ENCODE data around the gene EMD. TPM values are rescaled to one million over a fixed set of nuclear protein-coding genes. Genes with fewer than 3 reads are reported as not detected.
A peak's percentile ranks its signal among the peaks of the same experiment; 100 is the strongest.

EMD gene
- total RNA-seq, 4 donors from 2014 or later, result 21.7 to 31.4 (median 26.6) TPM

DNA sequence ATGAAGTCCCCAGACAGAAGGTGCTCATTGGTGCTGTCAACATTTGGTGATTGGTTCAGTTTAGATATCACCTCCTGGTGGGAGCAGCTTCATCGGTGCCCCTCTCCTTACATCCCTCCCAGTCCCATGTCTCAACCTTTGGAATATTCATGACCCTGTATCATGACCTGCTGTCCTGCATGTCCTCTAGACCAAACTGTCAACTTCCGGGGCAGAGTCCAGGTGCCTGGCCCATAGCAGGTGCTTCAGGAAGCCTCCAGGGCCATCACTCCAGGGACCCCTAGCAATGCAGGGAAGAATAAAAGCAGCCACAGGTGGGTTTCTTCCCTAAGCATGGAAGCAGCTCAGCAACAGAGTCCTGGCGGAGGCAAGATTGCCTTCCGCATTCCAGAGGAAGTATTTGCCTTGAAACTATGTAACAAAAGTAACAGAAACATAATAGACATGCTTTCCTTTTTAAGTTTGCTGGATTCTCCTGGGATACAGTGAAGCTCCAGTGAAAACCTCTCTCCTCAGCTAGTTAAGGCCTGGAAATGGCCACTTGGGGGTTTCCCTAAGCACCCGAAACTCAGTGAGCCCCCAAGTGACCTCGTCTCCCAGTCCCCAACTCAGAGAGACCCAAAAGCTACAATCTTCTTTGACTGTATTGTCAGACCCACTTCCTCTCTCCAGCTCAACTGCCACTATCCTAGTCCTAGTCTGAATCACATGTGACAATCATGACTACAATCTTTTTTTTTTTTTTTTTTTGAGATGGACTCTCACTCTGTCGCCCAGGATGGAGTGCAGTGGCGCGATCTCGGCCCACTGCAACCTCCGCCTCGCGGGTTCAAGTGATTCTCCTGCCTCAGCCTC is 48.0 kb downstream of the EMD start:
- Histone ChIP-seq H3K27me3 (no peaks in the 10 kb centered on the region), H3K27ac (no peak overlapping the region), H3K9me3 (no peaks in the 10 kb centered on the region), H3K4me3 (peak overlapping the region in 2 of 4 donors; percentile 78 to 90), H3K36me3 (peaks cover 0 to 4% (median 0%) of the 10 kb centered on the region in 3 donors), H3K4me1 (peaks cover 0 to 15% (median 0%) of the 10 kb centered on the region in 4 donors)
- TF ChIP-seq CTCF (IDR thresholded peaks at IDR 0.05) (no peak), POLR2A (IDR thresholded peaks at IDR 0.05) (no peak)
- no peak for DNase-seq

GRCh38 chrX:154428176-154429171 is 49.4 kb downstream of the EMD start, which contains the start of gene ATP6AP1:
TSS of gene ATP6AP1 (plus strand) at chrX:154428677. CDS start at chrX:154428693, 16 bp downstream.
- no peaks in the 10 kb centered on the region for H3K9me3 ChIP-seq
- TF ChIP-seq POLR2A (IDR thresholded peaks at IDR 0.05) (peak; percentile 56 to 59), CTCF (IDR thresholded peaks at IDR 0.05) (no peak)
- DNase-seq, result peak; percentile 86 to 96 (median 92)
- H3K27me3 ChIP-seq, result no peaks in the 10 kb centered on the region
- peaks cover 0 to 15% (median 0%) of the 10 kb centered on the region in 4 donors for H3K4me1 ChIP-seq
- H3K36me3 ChIP-seq, result peaks cover 0 to 11% (median 0%) of the 10 kb centered on the region in 3 donors
- peak within 1 kb of the TSS; percentile 77 to 88 (median 84) for H3K27ac ChIP-seq
- peak within 1 kb of the TSS; percentile 66 to 90 (median 80) for H3K4me3 ChIP-seq

- TF ChIP-seq POLR2A (IDR thresholded peaks at IDR 0.05) (no peak), CTCF (IDR thresholded peaks at IDR 0.05) (no peak)
- Histone ChIP-seq H3K27ac (peak overlapping the region in 2 of 4 donors; percentile 86 to 88), H3K36me3 (peaks cover 0 to 17% (median 0%) of the 10 kb centered on the region in 3 donors), H3K27me3 (no peaks in the 10 kb centered on the region), H3K4me3 (peak overlapping the region in 2 of 4 donors; percentile 78 to 90), H3K4me1 (peaks cover 0 to 15% (median 0%) of the 10 kb centered on the region in 4 donors), H3K9me3 (no peaks in the 10 kb centered on the region)
- DNase-seq, result no peak
Measured at GRCh38 chrX:154429711-154430110, 50.6 kb downstream of the EMD start.

DNA sequence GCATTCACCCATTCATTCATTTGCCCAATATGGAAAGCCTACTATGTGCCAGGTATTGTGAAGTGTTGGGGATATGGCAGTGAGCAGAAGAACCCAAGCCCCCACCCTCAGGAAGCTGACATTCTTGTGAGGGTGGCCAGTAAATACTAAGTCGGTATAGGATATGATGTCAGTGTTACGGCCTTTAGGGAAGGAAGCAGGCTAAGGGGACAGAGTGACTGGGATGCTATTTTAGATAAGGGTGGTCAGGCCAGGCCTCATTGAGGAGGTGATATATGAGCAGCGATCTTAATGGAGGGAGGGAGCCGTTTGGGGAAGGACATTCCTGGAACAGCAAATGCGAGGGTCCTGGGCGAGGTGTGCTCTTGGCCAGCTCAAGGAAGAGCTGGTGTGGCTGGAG is 51.4 kb downstream of the EMD start:
- no peak for DNase-seq
- Histone ChIP-seq H3K27ac (peak overlapping the region in 1 of 4 donors; percentile 30), H3K4me1 (peaks cover 0 to 15% (median 0%) of the 10 kb centered on the region in 4 donors), H3K27me3 (no peaks in the 10 kb centered on the region), H3K4me3 (no peak overlapping the region), H3K36me3 (peaks cover 0 to 17% (median 0%) of the 10 kb centered on the region in 3 donors), H3K9me3 (no peaks in the 10 kb centered on the region)
- TF ChIP-seq CTCF (IDR thresholded peaks at IDR 0.05), result no peak
- TF ChIP-seq POLR2A (IDR thresholded peaks at IDR 0.05), result no peak

GRCh38 chrX:154430916-154431315 is 51.8 kb downstream of the EMD start:
- Histone ChIP-seq H3K9me3 (no peaks in the 10 kb centered on the region), H3K4me1 (peaks cover 0 to 15% (median 0%) of the 10 kb centered on the region in 4 donors), H3K27me3 (no peaks in the 10 kb centered on the region), H3K36me3 (peaks cover 0 to 17% (median 0%) of the 10 kb centered on the region in 3 donors), H3K27ac (peak overlapping the region in 2 of 4 donors; percentile 17 to 30), H3K4me3 (no peak overlapping the region)
- TF ChIP-seq CTCF (IDR thresholded peaks at IDR 0.05) (no peak), POLR2A (IDR thresholded peaks at IDR 0.05) (no peak)
- DNase-seq, result no peak
